ENCODE data around the gene AZIN2. TPM values are rescaled to one million over a fixed set of nuclear protein-coding genes. Genes with fewer than 3 reads are reported as not detected.

AZIN2 gene
- total and polyA plus RNA-seq, 2 donors (not counting 3 experiments of a cell fraction or from before 2014, with no cell fraction given), result 0.91 to 1.4 TPM

GRCh38 chr1:33072707-33073106 lies 8.2 kb upstream of the AZIN2 start:
- H3K4me2 ChIP-seq (ENCODE audit: insufficient read depth, low read length), result no peak overlapping the region
- dilution Hi-C loops (cut with MboI; ENCODE audit: extremely low pct_ligation_motif_present, low sequenced_read_pairs), result no loop called here
- ChIA-PET POLR2A (no interaction called here), CTCF (interaction anchor here (0.8 to 1.2 kb wide), 2 partner anchors 14 to 140 kb away, joined by 3 to 4 read pairs; no protein-coding TSS in a partner anchor)
- H3K4me3 ChIP-seq (replicated peaks in 1 of 3; ENCODE audit: insufficient read depth in 1 of 3, low read depth in 1 of 3, low read length in 3 of 3), result no peak overlapping the region
- no peaks in the 10 kb centered on the region for H3K4me1 ChIP-seq (ENCODE audit: control insufficient read depth, extremely low read depth, insufficient read depth, low read length)
- BruUV-seq (replicated peaks), result no TSS peak
- H3K27me3 ChIP-seq (ENCODE audit: control insufficient read depth in 2 of 2, insufficient read depth in 2 of 2, low read length in 2 of 2), result peaks cover 0 to 4% of the 10 kb centered on the region in 2 experiments
- no peaks in the 10 kb centered on the region for H3K36me3 ChIP-seq (ENCODE audit: control insufficient read depth in 2 of 2, extremely low read depth in 1 of 2, insufficient read depth in 2 of 2, low read length in 2 of 2)
- DNase-seq (ENCODE audit: low read depth, low spot score) (no peak), FAIRE-seq (no peak)
- no peaks in the 10 kb centered on the region for H3K9me3 ChIP-seq (replicated peaks; ENCODE audit: control insufficient read depth, insufficient read depth, low read length)
- no peak overlapping the region for H3K27ac ChIP-seq (ENCODE audit: insufficient read depth, low read depth, low read length)
- no peak overlapping the region for H3K9ac ChIP-seq (replicated peaks; ENCODE audit: extremely low read depth, insufficient read depth, low read length)
- TF ChIP-seq MYC (IDR thresholded peaks at IDR 0.05; ENCODE audit: low read depth, low read length), result no peak
- TF ChIP-seq GATA2 (IDR thresholded peaks at IDR 0.05; ENCODE audit: insufficient read depth, insufficient read length, low read depth, low read length), result no peak
- no peak for TF ChIP-seq FOS (IDR thresholded peaks at IDR 0.05; ENCODE audit: borderline replicate concordance, insufficient read depth, low read length)
- no peak for TF ChIP-seq MAX (IDR thresholded peaks at IDR 0.05; ENCODE audit: insufficient read depth, insufficient read length)
- TF ChIP-seq EZH2 (IDR thresholded peaks at IDR 0.05; ENCODE audit: borderline replicate concordance, low read depth, low read length, severe bottlenecking), result no peak
- TF ChIP-seq JUN (IDR thresholded peaks at IDR 0.05; ENCODE audit: borderline replicate concordance, insufficient read depth, insufficient read length, low read depth), result no peak
- no peak for TF ChIP-seq CTCF (IDR thresholded peaks at IDR 0.05; ENCODE audit: extremely low read depth in 1 of 2, insufficient read depth in 1 of 2, low read depth in 1 of 2, low read length in 2 of 2)
- H4K20me1 ChIP-seq (replicated peaks; ENCODE audit: control insufficient read depth, extremely low read depth, insufficient read depth, low read length), result no peaks in the 10 kb centered on the region
- H3K9me1 ChIP-seq (replicated peaks; ENCODE audit: control insufficient read depth, extremely low read depth, insufficient read depth, low read length), result no peaks in the 10 kb centered on the region
- no peak overlapping the region for H2AFZ ChIP-seq (ENCODE audit: low read depth, low read length)
- intact Hi-C loops (cut with micrococcal nuclease), result no loop called here
- no peaks in the 10 kb centered on the region for H3K79me2 ChIP-seq (ENCODE audit: control insufficient read depth, insufficient read depth, low read length)
